ENCODE measurements around the gene KLHL2. TPM values are rescaled to one million over a fixed set of nuclear protein-coding genes. Genes with fewer than 3 reads are reported as not detected.
A peak's percentile ranks its signal among the peaks of the same experiment; 100 is the strongest.

Gene KLHL2
- total and polyA plus RNA-seq, 2 of the 13 experiments (the other 11 are each of a cell fraction or from before 2014, with no cell fraction given) = 9.2 to 17.6 TPM

GRCh38 chr4:165369522-165369921, 162.2 kb downstream of the KLHL2 start (continued):
- TF ChIP-seq ZSCAN9 (CRISPR knock-in tag; IDR thresholded peaks at IDR 0.05; ENCODE audit: borderline replicate concordance) = peak; percentile 70; the same call in 1 of the 2 replicates
- no peak for TF ChIP-seq PBX3 (CRISPR knock-in tag; IDR thresholded peaks at IDR 0.05; ENCODE audit: borderline replicate concordance)
- TF ChIP-seq ZNF678 (CRISPR knock-in tag; IDR thresholded peaks at IDR 0.05) = no peak
- TF ChIP-seq PRDM4 (CRISPR knock-in tag; IDR thresholded peaks at IDR 0.05; ENCODE audit: borderline replicate concordance) = no peak
- TF ChIP-seq PHF5A (CRISPR knock-in tag; IDR thresholded peaks at IDR 0.05; ENCODE audit: low read depth, unreplicated experiment) = peak; percentile 85
- no peak for TF ChIP-seq ZBTB1 (CRISPR knock-in tag; IDR thresholded peaks at IDR 0.05; ENCODE audit: borderline replicate concordance)
- TF ChIP-seq ZSCAN29 (CRISPR knock-in tag; conservative IDR thresholded peaks at IDR 0.05) = no peak
- TF ChIP-seq TAF1 (CRISPR knock-in tag; IDR thresholded peaks at IDR 0.05) = no peak
- no peak for TF ChIP-seq ZNF280B (CRISPR knock-in tag; IDR thresholded peaks at IDR 0.05; ENCODE audit: borderline replicate concordance)
- no peak for TF ChIP-seq RFX1 (IDR thresholded peaks at IDR 0.05)
- TF ChIP-seq, protein P1, sequence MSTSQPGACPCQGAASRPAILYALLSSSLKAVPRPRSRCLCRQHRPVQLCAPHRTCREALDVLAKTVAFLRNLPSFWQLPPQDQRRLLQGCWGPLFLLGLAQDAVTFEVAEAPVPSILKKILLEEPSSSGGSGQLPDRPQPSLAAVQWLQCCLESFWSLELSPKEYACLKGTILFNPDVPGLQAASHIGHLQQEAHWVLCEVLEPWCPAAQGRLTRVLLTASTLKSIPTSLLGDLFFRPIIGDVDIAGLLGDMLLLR (CRISPR knock-in tag; IDR thresholded peaks at IDR 0.05) = no peak
- TF ChIP-seq ZNF691 (CRISPR knock-in tag; IDR thresholded peaks at IDR 0.05; ENCODE audit: borderline replicate concordance, low read depth) = no peak
- no peak for TF ChIP-seq RAD21 (CRISPR knock-in tag; IDR thresholded peaks at IDR 0.05)
- no peak for TF ChIP-seq MTF1 (CRISPR knock-in tag; IDR thresholded peaks at IDR 0.05)
- TF ChIP-seq POLR2AphosphoS2 (IDR thresholded peaks at IDR 0.05; ENCODE audit: low read depth, low read length) = no peak
- no peak for TF ChIP-seq ATF6 (CRISPR knock-in tag; conservative IDR thresholded peaks at IDR 0.05)
- TF ChIP-seq, protein P2, sequence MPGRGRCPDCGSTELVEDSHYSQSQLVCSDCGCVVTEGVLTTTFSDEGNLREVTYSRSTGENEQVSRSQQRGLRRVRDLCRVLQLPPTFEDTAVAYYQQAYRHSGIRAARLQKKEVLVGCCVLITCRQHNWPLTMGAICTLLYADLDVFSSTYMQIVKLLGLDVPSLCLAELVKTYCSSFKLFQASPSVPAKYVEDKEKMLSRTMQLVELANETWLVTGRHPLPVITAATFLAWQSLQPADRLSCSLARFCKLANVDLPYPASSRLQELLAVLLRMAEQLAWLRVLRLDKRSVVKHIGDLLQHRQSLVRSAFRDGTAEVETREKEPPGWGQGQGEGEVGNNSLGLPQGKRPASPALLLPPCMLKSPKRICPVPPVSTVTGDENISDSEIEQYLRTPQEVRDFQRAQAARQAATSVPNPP (CRISPR knock-in tag; IDR thresholded peaks at IDR 0.05) = no peak
